Neutrophil (primary cell): ENCODE data around the gene MYBL2.

ENCODE experiments used
- H3K27ac ChIP-seq: fragments of 200-600 bp; sonication (generic); 2 replicates; pipeline ENCODE4 v1.5.1; 2016; ENCODE audit warnings: mild to moderate bottlenecking, moderate library complexity
- H3K27me3 ChIP-seq: fragments of 200-600 bp; sonication (generic); 2 replicates; pipeline ENCODE4 v1.6.0; 2016; ENCODE audit warnings: mild to moderate bottlenecking
- H3K36me3 ChIP-seq: fragments of 200-600 bp; sonication (generic); 2 replicates; pipeline ENCODE4 v1.5.1; 2017
- H3K4me1 ChIP-seq, 2 experiments: fragments of 200-600 bp in 1 of 2; sonication (generic) in 1 of 2; 1 replicate in 1 of 2; 2 replicates in 1 of 2; pipeline versions ENCODE4 v1.5.1 to v1.6.1; 2013 to 2016; ENCODE audit warnings: low read depth in 1 of 2, low read length in 1 of 2, mild to moderate bottlenecking in 1 of 2, moderate library complexity in 1 of 2; ENCODE audit not compliant: control insufficient read depth in 1 of 2, insufficient read depth in 1 of 2
- H3K4me3 ChIP-seq, 2 experiments: fragments of 200-600 bp in 1 of 2; sonication (generic) in 1 of 2; 1 replicate in 1 of 2; 2 replicates in 1 of 2; pipeline ENCODE4 v1.5.1; 2013 to 2016; ENCODE audit warnings: low read depth in 1 of 2, low read length in 1 of 2, mild to moderate bottlenecking in 1 of 2, moderate library complexity in 1 of 2
- H3K9me3 ChIP-seq: fragments of 200-600 bp; sonication (generic); 2 replicates; pipeline ENCODE4 v1.5.1; 2016
- TF ChIP-seq, protein P1 (sequence below): fragments of 200-600 bp; sonication (generic); IDR thresholded peaks from 2 replicates; pipeline ENCODE4 v1.5.1; 2016; ENCODE audit warnings: antibody characterized with exemption

Gene MYBL2

GRCh38 chr20:43715511-43715910 is 48.6 kb downstream of the MYBL2 start:
- H3K4me3 ChIP-seq = no peak overlapping the region
- no peaks in the 10 kb centered on the region for H3K9me3 ChIP-seq
- no peaks in the 10 kb centered on the region for H3K27me3 ChIP-seq
- no peaks in the 10 kb centered on the region for H3K4me1 ChIP-seq
- no peak overlapping the region for H3K27ac ChIP-seq
- peaks cover 52% of the 10 kb centered on the region for H3K36me3 ChIP-seq
- TF ChIP-seq, protein P1, sequence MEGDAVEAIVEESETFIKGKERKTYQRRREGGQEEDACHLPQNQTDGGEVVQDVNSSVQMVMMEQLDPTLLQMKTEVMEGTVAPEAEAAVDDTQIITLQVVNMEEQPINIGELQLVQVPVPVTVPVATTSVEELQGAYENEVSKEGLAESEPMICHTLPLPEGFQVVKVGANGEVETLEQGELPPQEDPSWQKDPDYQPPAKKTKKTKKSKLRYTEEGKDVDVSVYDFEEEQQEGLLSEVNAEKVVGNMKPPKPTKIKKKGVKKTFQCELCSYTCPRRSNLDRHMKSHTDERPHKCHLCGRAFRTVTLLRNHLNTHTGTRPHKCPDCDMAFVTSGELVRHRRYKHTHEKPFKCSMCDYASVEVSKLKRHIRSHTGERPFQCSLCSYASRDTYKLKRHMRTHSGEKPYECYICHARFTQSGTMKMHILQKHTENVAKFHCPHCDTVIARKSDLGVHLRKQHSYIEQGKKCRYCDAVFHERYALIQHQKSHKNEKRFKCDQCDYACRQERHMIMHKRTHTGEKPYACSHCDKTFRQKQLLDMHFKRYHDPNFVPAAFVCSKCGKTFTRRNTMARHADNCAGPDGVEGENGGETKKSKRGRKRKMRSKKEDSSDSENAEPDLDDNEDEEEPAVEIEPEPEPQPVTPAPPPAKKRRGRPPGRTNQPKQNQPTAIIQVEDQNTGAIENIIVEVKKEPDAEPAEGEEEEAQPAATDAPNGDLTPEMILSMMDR = no peak

- no peak overlapping the region for H3K27ac ChIP-seq
- peaks cover 46% of the 10 kb centered on the region for H3K36me3 ChIP-seq
Measured at GRCh38 chr20:43716123-43716522, 49.2 kb downstream of the MYBL2 start.

GRCh38 chr20:43716757-43717615 is 50.1 kb downstream of the MYBL2 start:
- TF ChIP-seq, protein P1 = no peak
- Histone ChIP-seq H3K36me3 (peaks cover 38% of the 10 kb centered on the region), H3K4me3 (no peak overlapping the region), H3K27ac (no peak overlapping the region), H3K27me3 (no peaks in the 10 kb centered on the region), H3K9me3 (no peaks in the 10 kb centered on the region), H3K4me1 (no peaks in the 10 kb centered on the region)

More at GRCh38 chr20:43716123-43716522, 49.2 kb downstream of the MYBL2 start:
- Histone ChIP-seq H3K4me3 (no peak overlapping the region), H3K27me3 (no peaks in the 10 kb centered on the region), H3K4me1 (no peaks in the 10 kb centered on the region), H3K9me3 (no peaks in the 10 kb centered on the region)
- TF ChIP-seq, protein P1 = no peak

DNA sequence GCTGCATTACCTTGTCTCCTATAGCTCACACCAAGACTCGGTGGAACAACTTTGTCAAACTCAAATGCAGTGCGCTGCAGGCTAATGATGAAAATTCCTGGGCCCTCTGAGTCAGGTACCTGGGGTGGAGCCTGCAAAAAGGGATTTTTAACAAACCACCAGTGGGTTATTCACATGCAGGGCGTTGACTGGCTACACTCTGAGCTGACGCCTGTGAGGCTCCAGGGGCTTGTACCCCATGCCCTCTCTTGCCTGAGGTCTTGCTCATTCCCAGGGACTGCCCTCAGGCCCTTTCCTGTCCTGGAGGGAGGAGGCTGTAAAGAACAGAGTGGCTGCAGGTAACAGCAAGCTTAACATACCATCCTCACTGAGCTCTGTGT is 50.7 kb downstream of the MYBL2 start:
- H3K27ac ChIP-seq = no peak overlapping the region
- TF ChIP-seq, protein P1 = no peak
- no peak overlapping the region for H3K4me3 ChIP-seq
- peaks cover 34% of the 10 kb centered on the region for H3K36me3 ChIP-seq
- no peaks in the 10 kb centered on the region for H3K4me1 ChIP-seq
- H3K27me3 ChIP-seq = no peaks in the 10 kb centered on the region
- no peaks in the 10 kb centered on the region for H3K9me3 ChIP-seq

DNA sequence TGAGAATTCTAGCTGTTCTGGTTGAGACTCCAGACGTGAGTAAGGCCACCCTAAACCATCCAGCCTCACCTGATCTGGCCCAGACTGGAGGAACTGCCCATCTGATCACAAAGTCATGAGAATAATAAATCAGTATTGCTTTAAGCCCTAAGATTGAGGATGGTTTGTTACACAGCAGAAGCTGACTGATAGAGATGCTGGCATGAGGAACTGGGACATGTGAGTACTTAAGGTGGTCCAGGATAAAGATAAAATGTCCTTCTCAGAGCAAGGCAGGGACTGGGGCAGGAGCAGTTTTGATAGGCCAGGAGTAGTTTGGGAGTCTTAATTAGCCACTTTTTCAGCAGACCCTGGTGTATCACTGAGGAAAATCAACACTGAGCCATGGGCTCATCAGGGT is 53.1 kb downstream of the MYBL2 start:
- Histone ChIP-seq H3K27ac (no peak overlapping the region), H3K9me3 (no peaks in the 10 kb centered on the region), H3K27me3 (no peaks in the 10 kb centered on the region), H3K4me3 (no peak overlapping the region), H3K36me3 (peaks cover 19% of the 10 kb centered on the region), H3K4me1 (peaks cover 4 to 11% of the 10 kb centered on the region in 2 experiments)
- TF ChIP-seq, protein P1 = no peak
